GM23338 (cell line): ENCODE results near the gene GCH1. TPM values are rescaled to one million over a fixed set of nuclear protein-coding genes. Genes with fewer than 3 reads are reported as not detected.

Source experiments
- ATAC-seq: fragments of 200-7000 bp; cut with Tn5 transposase; 3 replicates; pipeline ENCODE4 v1.9.1; 2020
- DNase-seq: peaks from one replicate; pipeline ENCODE4 v3.0.0-alpha.2; 2015; ENCODE audit warnings: low spot score
- H2AFZ ChIP-seq: fragments of 200-600 bp; sonication (generic); 2 replicates; pipeline ENCODE4 v1.8.0; 2016; ENCODE audit warnings: antibody characterized with exemption, mild to moderate bottlenecking, moderate library complexity
- H3F3A ChIP-seq: fragments of 200-600 bp; sonication (generic); replicated peaks from 2 replicates; pipeline ENCODE4 v1.8.0; 2017; ENCODE audit warnings: antibody characterized with exemption, mixed run types, low read depth
- H3K27ac ChIP-seq: fragments of 200-600 bp; sonication (generic); 2 replicates; pipeline ENCODE4 v1.6.1; 2016; ENCODE audit warnings: low read depth
- H3K27me3 ChIP-seq: fragments of 200-600 bp; sonication (generic); 2 replicates; pipeline ENCODE4 v1.8.0; 2016; ENCODE audit warnings: mild to moderate bottlenecking, mixed run types, moderate library complexity; ENCODE audit not compliant: insufficient read depth
- H3K36me3 ChIP-seq: fragments of 200-600 bp; sonication (generic); 2 replicates; pipeline ENCODE4 v1.8.0; 2016; ENCODE audit warnings: mild to moderate bottlenecking; ENCODE audit not compliant: insufficient read depth
- H3K4me1 ChIP-seq: fragments of 200-600 bp; sonication (generic); 2 replicates; pipeline ENCODE4 v1.8.0; 2016; ENCODE audit warnings: mild to moderate bottlenecking, moderate library complexity; ENCODE audit not compliant: insufficient read depth
- H3K4me2 ChIP-seq: fragments of 200-600 bp; sonication (generic); 2 replicates; pipeline ENCODE4 v1.7.1; 2017; ENCODE audit warnings: mixed run types
- H3K4me3 ChIP-seq: fragments of 200-600 bp; sonication (generic); 2 replicates; pipeline ENCODE4 v1.6.1; 2016; ENCODE audit warnings: mixed run types
- H3K79me2 ChIP-seq: fragments of 200-600 bp; sonication (generic); replicated peaks from 2 replicates; pipeline ENCODE4 v1.8.0; 2017; ENCODE audit warnings: mild to moderate bottlenecking; ENCODE audit not compliant: insufficient read depth
- H3K9me2 ChIP-seq: fragments of 200-600 bp; sonication (generic); 2 replicates; pipeline ENCODE4 v1.8.0; 2017; ENCODE audit not compliant: insufficient read depth
- H4K20me1 ChIP-seq: fragments of 200-600 bp; sonication (generic); replicated peaks from 2 replicates; pipeline ENCODE4 v1.8.0; 2017; ENCODE audit warnings: mild to moderate bottlenecking; ENCODE audit not compliant: insufficient read depth
- H3K27ac Mint-ChIP-seq: 2 replicates; pipeline ENCODE4 v1.8.0; 2020; ENCODE audit warnings: inconsistent platforms, mild to moderate bottlenecking, moderate library complexity, mixed read lengths
- H3K27me3 Mint-ChIP-seq: 3 replicates; pipeline ENCODE4 v1.8.0; 2022; ENCODE audit warnings: low read depth, mild to moderate bottlenecking, moderate library complexity, mixed read lengths, inconsistent platforms; ENCODE audit not compliant: insufficient read depth, poor library complexity
- H3K36me3 Mint-ChIP-seq: 3 replicates; pipeline ENCODE4 v1.8.0; 2021; ENCODE audit warnings: low read depth, mild to moderate bottlenecking, inconsistent platforms, moderate library complexity, mixed read lengths
- H3K4me1 Mint-ChIP-seq: 3 replicates; pipeline ENCODE4 v1.8.0; 2020; ENCODE audit warnings: mild to moderate bottlenecking, inconsistent platforms, mixed read lengths
- H3K4me3 Mint-ChIP-seq: 3 replicates; pipeline ENCODE4 v1.8.0; 2021; ENCODE audit warnings: moderate library complexity, mild to moderate bottlenecking, inconsistent platforms, mixed read lengths
- H3K9me3 Mint-ChIP-seq: 3 replicates; pipeline ENCODE4 v1.8.0; 2020; ENCODE audit warnings: moderate library complexity, mild to moderate bottlenecking, inconsistent platforms, mixed read lengths
- EZH2 ChIP-seq: fragments of 200-600 bp; sonication (generic); IDR thresholded peaks from one replicate; pipeline ENCODE4 v1.8.0; 2017; ENCODE audit warnings: antibody characterized with exemption, mild to moderate bottlenecking, low read depth; ENCODE audit not compliant: unreplicated experiment
- EZH2phosphoT487 ChIP-seq: fragments of 200-600 bp; sonication (generic); IDR thresholded peaks from one replicate; pipeline ENCODE4 v1.8.1; 2018; ENCODE audit warnings: antibody characterized with exemption; ENCODE audit not compliant: unreplicated experiment
- JUNB ChIP-seq: IDR thresholded peaks from one replicate; pipeline ENCODE4 v1.6.1; 2016; ENCODE audit warnings: antibody characterized with exemption; ENCODE audit not compliant: unreplicated experiment
- NANOG ChIP-seq: IDR thresholded peaks from 2 replicates; pipeline ENCODE4 v1.6.1; 2016; ENCODE audit warnings: antibody characterized with exemption, borderline replicate concordance
- POLR2AphosphoS5 ChIP-seq: IDR thresholded peaks from 2 replicates; pipeline ENCODE4 v1.6.1; 2016; ENCODE audit warnings: antibody characterized with exemption, low read depth
- REST ChIP-seq: IDR thresholded peaks from one replicate; pipeline ENCODE4 v1.6.1; 2018; ENCODE audit warnings: antibody characterized with exemption; ENCODE audit not compliant: unreplicated experiment
- STAT1 ChIP-seq: IDR thresholded peaks from one replicate; pipeline ENCODE4 v1.6.1; 2016; ENCODE audit warnings: antibody characterized with exemption; ENCODE audit not compliant: unreplicated experiment
- ZNF114 ChIP-seq: fragments of 250-450 bp; sonication (Bioruptor Pico); IDR thresholded peaks from 2 replicates; pipeline ENCODE4 v1.5.0; 2020; ENCODE audit warnings: mild to moderate bottlenecking, moderate library complexity
- ZNF462 ChIP-seq: fragments of 250-450 bp; sonication (Bioruptor Pico); IDR thresholded peaks from 2 replicates; pipeline ENCODE4 v1.5.0; 2020; ENCODE audit warnings: mild to moderate bottlenecking, moderate library complexity
- polyA plus RNA-seq: library from polyadenylated mRNA; unstranded; fragments of >200 nt; fragmentation: Nextera tagmentation; extraction: Ambion mirVana; gene quantifications from 2 replicates; pipeline ENCODE4 v1.2.1, GENCODE V29; 2016
- total RNA-seq: library from RNA; depleted of rRNA; stranded (reverse); fragments of >200 nt; shearing (Covaris generic); gene quantifications from 2 replicates; pipeline ENCODE4 v1.2.3, GENCODE V29; 2014
- TF ChIP-seq, protein P1 (sequence below): IDR thresholded peaks from 2 replicates; pipeline ENCODE4 v1.6.1; 2016; ENCODE audit warnings: antibody characterized with exemption
- TF ChIP-seq, protein P2 (sequence below), 2 experiments: fragments of 200-600 bp in 1 of 2; sonication (generic) in 1 of 2; conservative IDR thresholded peaks; 2 replicates each; pipeline versions ENCODE4 v1.5.1 to v1.6.1; 2016 to 2017; ENCODE audit warnings: antibody characterized with exemption in 2 of 2, low read depth in 2 of 2, mild to moderate bottlenecking in 2 of 2, moderate library complexity in 1 of 2

The GCH1 gene
- total and polyA plus RNA-seq, 2 experiments from 2014 or later: 8.7 to 15.0 TPM

- Histone ChIP-seq H3K27me3 (no peaks in the 10 kb centered on the region), H2AFZ (no peak overlapping the region), H3K79me2 (no peaks in the 10 kb centered on the region), H3K4me1 (peaks cover 11% of the 10 kb centered on the region), H3K4me3 (no peak overlapping the region), H3F3A (no peaks in the 10 kb centered on the region), H3K27ac (no peak overlapping the region), H3K4me2 (no peak overlapping the region), H3K9me2 (no peaks in the 10 kb centered on the region), H4K20me1 (no peaks in the 10 kb centered on the region), H3K36me3 (no peaks in the 10 kb centered on the region)
- no peak for TF ChIP-seq POLR2AphosphoS5
- TF ChIP-seq ZNF114 (CRISPR knock-in tag): no peak
- TF ChIP-seq STAT1: no peak
- TF ChIP-seq, protein P1, sequence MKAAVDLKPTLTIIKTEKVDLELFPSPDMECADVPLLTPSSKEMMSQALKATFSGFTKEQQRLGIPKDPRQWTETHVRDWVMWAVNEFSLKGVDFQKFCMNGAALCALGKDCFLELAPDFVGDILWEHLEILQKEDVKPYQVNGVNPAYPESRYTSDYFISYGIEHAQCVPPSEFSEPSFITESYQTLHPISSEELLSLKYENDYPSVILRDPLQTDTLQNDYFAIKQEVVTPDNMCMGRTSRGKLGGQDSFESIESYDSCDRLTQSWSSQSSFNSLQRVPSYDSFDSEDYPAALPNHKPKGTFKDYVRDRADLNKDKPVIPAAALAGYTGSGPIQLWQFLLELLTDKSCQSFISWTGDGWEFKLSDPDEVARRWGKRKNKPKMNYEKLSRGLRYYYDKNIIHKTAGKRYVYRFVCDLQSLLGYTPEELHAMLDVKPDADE: no peak
- TF ChIP-seq EZH2phosphoT487: no peak
- no peak for TF ChIP-seq ZNF462
- no peak for TF ChIP-seq REST
- no peak for TF ChIP-seq EZH2
- no peak for TF ChIP-seq NANOG
- no peak for TF ChIP-seq JUNB
- TF ChIP-seq, protein P2, sequence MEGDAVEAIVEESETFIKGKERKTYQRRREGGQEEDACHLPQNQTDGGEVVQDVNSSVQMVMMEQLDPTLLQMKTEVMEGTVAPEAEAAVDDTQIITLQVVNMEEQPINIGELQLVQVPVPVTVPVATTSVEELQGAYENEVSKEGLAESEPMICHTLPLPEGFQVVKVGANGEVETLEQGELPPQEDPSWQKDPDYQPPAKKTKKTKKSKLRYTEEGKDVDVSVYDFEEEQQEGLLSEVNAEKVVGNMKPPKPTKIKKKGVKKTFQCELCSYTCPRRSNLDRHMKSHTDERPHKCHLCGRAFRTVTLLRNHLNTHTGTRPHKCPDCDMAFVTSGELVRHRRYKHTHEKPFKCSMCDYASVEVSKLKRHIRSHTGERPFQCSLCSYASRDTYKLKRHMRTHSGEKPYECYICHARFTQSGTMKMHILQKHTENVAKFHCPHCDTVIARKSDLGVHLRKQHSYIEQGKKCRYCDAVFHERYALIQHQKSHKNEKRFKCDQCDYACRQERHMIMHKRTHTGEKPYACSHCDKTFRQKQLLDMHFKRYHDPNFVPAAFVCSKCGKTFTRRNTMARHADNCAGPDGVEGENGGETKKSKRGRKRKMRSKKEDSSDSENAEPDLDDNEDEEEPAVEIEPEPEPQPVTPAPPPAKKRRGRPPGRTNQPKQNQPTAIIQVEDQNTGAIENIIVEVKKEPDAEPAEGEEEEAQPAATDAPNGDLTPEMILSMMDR (conservative IDR thresholded peaks at IDR 0.05; ENCODE audit: low read depth in 2 of 2): no peak
- Mint-ChIP-seq H3K36me3 (no peaks in the 10 kb centered on the region), H3K4me1 (peaks cover 16% of the 10 kb centered on the region), H3K27me3 (no peaks in the 10 kb centered on the region), H3K27ac (no peak overlapping the region), H3K4me3 (no peak overlapping the region), H3K9me3 (no peaks in the 10 kb centered on the region)
- ATAC-seq: no peak
- DNase-seq: no peak
Observed at GRCh38 chr14:54856152-54856551, 46.5 kb downstream of the GCH1 start.
